H1 (cell line): ENCODE results near the gene MAGI2. TPM values are rescaled to one million over a fixed set of nuclear protein-coding genes. Genes with fewer than 3 reads are reported as not detected.

Experiments
- CHD7 ChIP-seq: fragments of 300-600 bp; sonication (generic); IDR thresholded peaks from 2 replicates; pipeline ENCODE4 v1.7.1; 2012; ENCODE audit warnings: low read length, moderate library complexity, mild to moderate bottlenecking, inconsistent platforms; ENCODE audit not compliant: insufficient replicate concordance
- HDAC2 ChIP-seq, 2 experiments: fragments of 300-600 bp in 1 of 2; sonication (generic) in 1 of 2; IDR thresholded peaks; 2 replicates each; pipeline ENCODE4 v1.6.1; 2011 to 2012; ENCODE audit warnings: low read depth in 2 of 2, low read length in 2 of 2, mild to moderate bottlenecking in 2 of 2, moderate library complexity in 2 of 2, borderline replicate concordance in 1 of 2, inconsistent platforms in 1 of 2
- POU5F1 ChIP-seq: IDR thresholded peaks from 2 replicates; pipeline ENCODE4 v1.6.1; 2011; ENCODE audit warnings: low read depth, mild to moderate bottlenecking, low read length, moderate library complexity
- TAF1 ChIP-seq: IDR thresholded peaks from 2 replicates; pipeline ENCODE4 v1.6.1; 2011; ENCODE audit warnings: mild to moderate bottlenecking, low read depth, low read length
- TCF12 ChIP-seq: IDR thresholded peaks from 2 replicates; pipeline ENCODE4 v1.6.1; 2011; ENCODE audit warnings: low read depth, mild to moderate bottlenecking, low read length
- polyA plus RNA-seq, 7 experiments: library from polyadenylated mRNA; depleted of rRNA in 3 of 7; stranded (reverse) in 5 of 7; unstranded in 2 of 7; fragments of >200 nt in 5 of 7; fragments of 200-250 nt in 2 of 7; gene quantifications; 1 replicate in 5 of 7; 2 replicates in 1 of 7; 4 replicates in 1 of 7; pipeline versions ENCODE4 v1.2.1 to v1.2.3, GENCODE V29; 2011 to 2013; ENCODE audit warnings: missing spikeins in 2 of 7, mixed read lengths in 2 of 7
- total RNA-seq: library from RNA; stranded (reverse); fragmentation: NEBNext Ultra II Directional; extraction: Animal tissue kit (Norgen Biotek cat#: 25700); gene quantifications from 2 replicates; pipeline ENCODE4 v1.2.1, GENCODE V29; 2021

MAGI2 gene
- total and polyA plus RNA-seq, 2 of the 8 experiments (the other 6 are each of a cell fraction or from before 2014, with no cell fraction given), result 6.0 to 27.3 TPM

GRCh38 chr7:78752554-78752953, 700.9 kb downstream of the MAGI2 start (continued):
- TF ChIP-seq HDAC2 (IDR thresholded peaks at IDR 0.05; ENCODE audit: borderline replicate concordance in 1 of 2, low read depth in 2 of 2, low read length in 2 of 2) (no peak), TAF1 (no peak), TCF12 (no peak), POU5F1 (no peak), CHD7 (no peak)
